Activated naive CD8-positive, alpha-beta T cell treated with anti-CD3 and anti-CD28 coated beads, Interleukin-2, amount 10 ng/mL, durations not matched to agents 7 days and 5 days (primary cell): Measurements from ENCODE around the gene CPZ. TPM values are rescaled to one million over a fixed set of nuclear protein-coding genes. Genes with fewer than 3 reads are reported as not detected.
"Not testable (repeated sequence)": the region's sequence is repeated elsewhere in the genome, so short reads cannot be mapped to it uniquely, and the experiment has no call there.

Experiments used
- ATAC-seq: fragments of 150-1000 bp; cut with Tn5 transposase; one replicate; pipeline ENCODE4 v1.10.0; 2021; ENCODE audit warnings: low read depth, moderate library complexity
- POLR2A ChIA-PET: fragments of 350-600 bp; sonication (Branson Sonifier 250); formaldehyde crosslinking; loops from one replicate; lab custom pipeline; 2021; ENCODE audit warnings: antibody characterized with exemption; lab: Charles Lee
- DNase-seq: peaks from one replicate; pipeline ENCODE4 v3.0.0; 2021
- H3K27ac Mint-ChIP-seq: one replicate; pipeline ENCODE4 v1.8.0; 2022; ENCODE audit warnings: mild to moderate bottlenecking, mixed read lengths
- H3K27me3 Mint-ChIP-seq: one replicate; pipeline ENCODE4 v1.8.0; 2022; ENCODE audit warnings: mild to moderate bottlenecking, moderate library complexity, mixed read lengths
- H3K36me3 Mint-ChIP-seq: one replicate; pipeline ENCODE4 v1.8.0; 2021; ENCODE audit warnings: mild to moderate bottlenecking, mixed read lengths
- H3K4me1 Mint-ChIP-seq: one replicate; pipeline ENCODE4 v1.8.0; 2021; ENCODE audit warnings: mixed read lengths
- H3K4me3 Mint-ChIP-seq: one replicate; pipeline ENCODE4 v1.8.0; 2022; ENCODE audit warnings: mild to moderate bottlenecking, moderate library complexity, mixed read lengths
- H3K9me3 Mint-ChIP-seq: one replicate; pipeline ENCODE4 v1.8.0; 2021; ENCODE audit warnings: mixed read lengths
- total RNA-seq, 2 experiments: library from RNA; stranded (reverse); gene quantifications; one replicate each; pipeline ENCODE4 v1.2.3, GENCODE V29; 2021

The CPZ gene
- total RNA-seq, 2 experiments from 2014 or later, result not detected

- ATAC-seq (no peak), DNase-seq (no peak)
- Mint-ChIP-seq H3K27me3 (no peaks in the 10 kb centered on the region), H3K27ac (no peak overlapping the region), H3K9me3 (no peaks in the 10 kb centered on the region), H3K36me3 (no peaks in the 10 kb centered on the region), H3K4me1 (no peaks in the 10 kb centered on the region), H3K4me3 (no peak overlapping the region)
- POLR2A ChIA-PET, result no interaction called here
Observed at GRCh38 chr4:8618961-8619720, 26.6 kb downstream of the CPZ start.

- H3K27me3 Mint-ChIP-seq, DNase-seq, H3K36me3 Mint-ChIP-seq, H3K4me1 Mint-ChIP-seq, ATAC-seq, H3K27ac Mint-ChIP-seq, H3K4me3 Mint-ChIP-seq, H3K9me3 Mint-ChIP-seq, POLR2A ChIA-PET: not testable (repeated sequence)
Observed at GRCh38 chr4:8621135-8621534, 28.6 kb downstream of the CPZ start.

- H3K27ac Mint-ChIP-seq, POLR2A ChIA-PET, ATAC-seq, H3K9me3 Mint-ChIP-seq, H3K36me3 Mint-ChIP-seq, H3K27me3 Mint-ChIP-seq, DNase-seq, H3K4me3 Mint-ChIP-seq, H3K4me1 Mint-ChIP-seq: not testable (repeated sequence)
Observed at GRCh38 chr4:8624601-8625272, 32.2 kb downstream of the CPZ start.

GRCh38 chr4:8630240-8630905 is 37.8 kb downstream of the CPZ start:
- H3K27me3 Mint-ChIP-seq, DNase-seq, ATAC-seq, H3K36me3 Mint-ChIP-seq, H3K4me3 Mint-ChIP-seq, H3K4me1 Mint-ChIP-seq, H3K27ac Mint-ChIP-seq, H3K9me3 Mint-ChIP-seq, POLR2A ChIA-PET: not testable (repeated sequence)

GRCh38 chr4:8631896-8632295 is 39.3 kb downstream of the CPZ start:
- H3K4me1 Mint-ChIP-seq, H3K27ac Mint-ChIP-seq, H3K27me3 Mint-ChIP-seq, H3K4me3 Mint-ChIP-seq, DNase-seq, H3K9me3 Mint-ChIP-seq, H3K36me3 Mint-ChIP-seq, POLR2A ChIA-PET, ATAC-seq: not testable (repeated sequence)

- ATAC-seq, POLR2A ChIA-PET, H3K9me3 Mint-ChIP-seq, DNase-seq, H3K4me1 Mint-ChIP-seq, H3K27me3 Mint-ChIP-seq, H3K4me3 Mint-ChIP-seq, H3K36me3 Mint-ChIP-seq, H3K27ac Mint-ChIP-seq: not testable (repeated sequence)
Observed at GRCh38 chr4:8634773-8635172, 42.2 kb downstream of the CPZ start.

GRCh38 chr4:8635897-8636554 is 43.5 kb downstream of the CPZ start:
- ATAC-seq, H3K27ac Mint-ChIP-seq: not testable (repeated sequence)

GRCh38 chr4:8637456-8637984 is 45.0 kb downstream of the CPZ start:
- POLR2A ChIA-PET, result no interaction called here
- H3K4me1 Mint-ChIP-seq, result no peaks in the 10 kb centered on the region
- no peaks in the 10 kb centered on the region for H3K9me3 Mint-ChIP-seq
- DNase-seq, result no peak
- H3K36me3 Mint-ChIP-seq, result no peaks in the 10 kb centered on the region
- H3K27ac Mint-ChIP-seq, result no peak overlapping the region
- ATAC-seq, result no peak
- H3K27me3 Mint-ChIP-seq, result no peaks in the 10 kb centered on the region
- H3K4me3 Mint-ChIP-seq, result no peak overlapping the region

More at GRCh38 chr4:8635897-8636554, 43.5 kb downstream of the CPZ start:
- H3K4me3 Mint-ChIP-seq, H3K27me3 Mint-ChIP-seq, DNase-seq, POLR2A ChIA-PET, H3K9me3 Mint-ChIP-seq, H3K36me3 Mint-ChIP-seq, H3K4me1 Mint-ChIP-seq: not testable (repeated sequence)

GRCh38 chr4:8639021-8639420 is 46.5 kb downstream of the CPZ start:
- POLR2A ChIA-PET, result no interaction called here
- Mint-ChIP-seq H3K27ac (no peak overlapping the region), H3K4me1 (no peaks in the 10 kb centered on the region), H3K36me3 (no peaks in the 10 kb centered on the region), H3K27me3 (no peaks in the 10 kb centered on the region), H3K9me3 (no peaks in the 10 kb centered on the region), H3K4me3 (no peak overlapping the region)
- DNase-seq (no peak), ATAC-seq (no peak)

GRCh38 chr4:8639777-8640720 is 47.5 kb downstream of the CPZ start:
- no peak overlapping the region for H3K27ac Mint-ChIP-seq
- DNase-seq (peak; percentile 8), ATAC-seq (no peak)
- no peak overlapping the region for H3K4me3 Mint-ChIP-seq
- H3K9me3 Mint-ChIP-seq, result no peaks in the 10 kb centered on the region
- no peaks in the 10 kb centered on the region for H3K4me1 Mint-ChIP-seq
- H3K36me3 Mint-ChIP-seq, result no peaks in the 10 kb centered on the region
- POLR2A ChIA-PET, result no interaction called here
- H3K27me3 Mint-ChIP-seq, result no peaks in the 10 kb centered on the region

- Mint-ChIP-seq H3K4me3 (no peak overlapping the region), H3K9me3 (no peaks in the 10 kb centered on the region), H3K27ac (no peak overlapping the region), H3K27me3 (no peaks in the 10 kb centered on the region), H3K4me1 (no peaks in the 10 kb centered on the region), H3K36me3 (no peaks in the 10 kb centered on the region)
- no peak for ATAC-seq
- no peak for DNase-seq
- POLR2A ChIA-PET, result no interaction called here
Observed at GRCh38 chr4:8640816-8641215, 48.3 kb downstream of the CPZ start.

- Mint-ChIP-seq H3K27me3 (no peaks in the 10 kb centered on the region), H3K4me1 (no peaks in the 10 kb centered on the region), H3K27ac (no peak overlapping the region), H3K9me3 (no peaks in the 10 kb centered on the region), H3K36me3 (no peaks in the 10 kb centered on the region), H3K4me3 (no peak overlapping the region)
- DNase-seq (no peak), ATAC-seq (no peak)
- POLR2A ChIA-PET, result no interaction called here
Observed at GRCh38 chr4:8641256-8641655, 48.7 kb downstream of the CPZ start.
